ENCODE results near the gene WFIKKN1. TPM values are rescaled to one million over a fixed set of nuclear protein-coding genes. Genes with fewer than 3 reads are reported as not detected.
A peak's percentile ranks its signal among the peaks of the same experiment; 100 is the strongest.

WFIKKN1 gene
- total RNA-seq, 1 experiment from 2014 or later, result 0.47 TPM

- no peak for TF ChIP-seq CTCF (IDR thresholded peaks at IDR 0.05 in 2 of 3, conservative IDR thresholded peaks at IDR 0.05 in 1 of 3; ENCODE audit: borderline replicate concordance in 1 of 3, insufficient read depth in 1 of 3, low read depth in 2 of 3, low read length in 2 of 3)
- TF ChIP-seq SIN3A (IDR thresholded peaks at IDR 0.05; ENCODE audit: low read depth), result no peak
- no peak for TF ChIP-seq CBX3 (IDR thresholded peaks at IDR 0.05; ENCODE audit: low read depth)
- no peak for TF ChIP-seq ZFX (IDR thresholded peaks at IDR 0.05)
These were observed 15.3 kb downstream of the WFIKKN1 start (continued) for GRCh38 chr16:645852-646678.

- TF ChIP-seq ZBTB33 (IDR thresholded peaks at IDR 0.05; ENCODE audit: extremely low read depth, insufficient replicate concordance, low read length) (no peak), EZH2 (IDR thresholded peaks at IDR 0.05) (no peak), JUND (IDR thresholded peaks at IDR 0.05) (no peak), SP1 (IDR thresholded peaks at IDR 0.05; ENCODE audit: low read depth) (no peak), YY1 (IDR thresholded peaks at IDR 0.05; ENCODE audit: extremely low read depth, insufficient replicate concordance, low read depth, low read length) (no peak), CEBPB (IDR thresholded peaks at IDR 0.05; ENCODE audit: low read depth) (no peak), ZFX (IDR thresholded peaks at IDR 0.05) (no peak), SIN3A (IDR thresholded peaks at IDR 0.05; ENCODE audit: low read depth) (no peak), ATF3 (IDR thresholded peaks at IDR 0.05) (no peak), POLR2AphosphoS5 (IDR thresholded peaks at IDR 0.05; ENCODE audit: low read depth, low read length) (no peak), REST (IDR thresholded peaks at IDR 0.05; ENCODE audit: low read depth) (no peak), TCF7L2 (IDR thresholded peaks at IDR 0.05; ENCODE audit: borderline replicate concordance, extremely low read depth, insufficient read depth, insufficient read length) (no peak)
- H3K27ac ChIP-seq (ENCODE audit: low read depth, low read length), result peak overlapping the region; percentile 96; the same call in 1 of the 2 replicates
- H3K79me2 ChIP-seq (ENCODE audit: insufficient read depth, low read length), result peaks cover 40% of the 10 kb centered on the region
- H3K9me2 ChIP-seq (ENCODE audit: insufficient read depth), result no peaks in the 10 kb centered on the region
- no peak overlapping the region for H3K4me3 ChIP-seq (replicated peaks in 1 of 2; ENCODE audit: low read depth in 1 of 2, low read length in 2 of 2)
- ChIA-PET POLR2A (no interaction called here), CTCF (no interaction called here), RAD21 (ENCODE audit: low non-redundant PET in 1 of 2, low total read pairs in 2 of 2, uncharacterized antibody in 2 of 2, unreplicated experiment in 2 of 2) (no interaction called here)
- no peak overlapping the region for H3K4me2 ChIP-seq (ENCODE audit: low read length)
- ATAC-seq, result no peak
- intact Hi-C loops (cut with micrococcal nuclease), result no loop called here
- DNase-seq (ENCODE audit: low read depth, low spot score), result no peak
- H3K4me1 ChIP-seq (ENCODE audit: control insufficient read depth in 1 of 2, insufficient read depth in 2 of 2, low read length in 2 of 2), result peaks cover 19 to 55% of the 10 kb centered on the region in 2 experiments
- no peak overlapping the region for H3K9ac ChIP-seq (ENCODE audit: low read length)
- no peaks in the 10 kb centered on the region for H4K20me1 ChIP-seq (ENCODE audit: insufficient read depth)
- H2AFZ ChIP-seq (ENCODE audit: low read depth, low read length, poor library complexity, severe bottlenecking), result no peak overlapping the region
- no peaks in the 10 kb centered on the region for H3K27me3 ChIP-seq (ENCODE audit: insufficient read depth, low read length)
- no peaks in the 10 kb centered on the region for H3K36me3 ChIP-seq (ENCODE audit: control insufficient read depth in 1 of 2, insufficient read depth in 2 of 2, low read length in 2 of 2)
- H3K9me3 ChIP-seq (ENCODE audit: control insufficient read depth in 1 of 2, insufficient read depth in 1 of 2, low read depth in 1 of 2, low read length in 2 of 2), result no peaks in the 10 kb centered on the region
- BruUV-seq (replicated peaks), result no TSS peak
These were observed 15.9 kb downstream of the WFIKKN1 start for GRCh38 chr16:646679-647172.
